EL (cell line): Measurements from ENCODE around the gene PI4KA.
A peak's percentile ranks its signal among the peaks of the same experiment; 100 is the strongest.
"Not testable (repeated sequence)": the region's sequence is repeated elsewhere in the genome, so short reads cannot be mapped to it uniquely, and the experiment has no call there.

Source experiments
- DNase-seq: peaks from one replicate; pipeline ENCODE4 v3.0.0-alpha.2; 2016

Gene PI4KA

DNA sequence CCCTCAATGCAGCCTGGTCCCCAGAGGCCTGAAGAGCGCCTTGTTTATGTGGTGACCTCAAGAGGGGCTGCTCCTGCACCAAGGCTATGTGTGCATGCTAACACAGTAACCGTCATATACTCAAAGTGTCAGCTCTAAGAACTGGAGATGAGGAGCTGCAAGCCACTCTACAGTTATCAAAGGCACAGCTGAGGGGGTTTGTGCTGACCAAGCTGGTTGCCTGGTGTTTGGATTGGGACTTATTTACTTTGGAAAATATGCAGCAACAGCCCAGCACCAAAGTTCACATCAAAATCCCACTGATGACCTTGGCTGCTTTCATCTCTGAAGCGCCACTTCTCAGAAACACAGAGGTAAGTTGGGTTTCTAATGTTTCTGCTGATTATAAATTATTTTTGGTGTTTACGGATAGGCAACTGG, 84.8 kb downstream of the PI4KA start, which contains the start of gene SERPIND1:
Gene SERPIND1, plus strand, starts transcription at position 321 of the 420 bp plus-strand sequence. CDS start 5,200 bp downstream, outside the sequence.
- DNase-seq: no peak

DNA sequence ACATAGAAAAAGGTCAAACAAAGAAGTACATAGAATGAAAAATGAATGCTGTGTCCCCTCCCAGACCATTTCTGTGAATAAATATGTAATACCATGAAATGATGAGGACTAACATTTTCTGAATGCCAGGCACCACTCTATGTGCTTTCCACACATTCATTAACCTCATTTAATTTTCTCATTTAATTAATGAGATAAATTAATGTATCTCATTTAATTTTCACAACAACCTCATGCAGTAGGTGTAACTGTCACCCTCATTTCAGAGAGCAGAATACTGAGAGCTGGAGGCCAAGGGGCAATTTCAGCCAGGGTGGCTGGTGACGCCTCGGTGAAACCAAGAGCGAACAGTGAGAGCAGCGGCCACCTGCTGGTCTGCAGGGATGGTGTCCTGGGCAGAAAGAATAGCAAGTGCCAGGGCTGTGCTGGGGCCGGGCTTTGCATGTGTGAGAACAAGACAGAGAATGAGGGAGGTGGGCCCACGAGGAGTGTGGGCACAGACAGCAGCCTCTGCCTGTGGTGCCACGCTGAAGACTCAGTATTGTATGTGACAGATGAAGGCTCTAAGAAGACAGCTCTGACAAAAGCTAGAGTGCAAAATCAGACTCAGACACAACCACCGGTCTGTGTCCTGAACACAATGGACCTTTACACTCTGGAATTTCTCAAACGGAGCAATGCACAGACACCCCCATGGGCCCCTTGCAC, 86.5 kb downstream of the PI4KA start:
- no peak for DNase-seq

DNA sequence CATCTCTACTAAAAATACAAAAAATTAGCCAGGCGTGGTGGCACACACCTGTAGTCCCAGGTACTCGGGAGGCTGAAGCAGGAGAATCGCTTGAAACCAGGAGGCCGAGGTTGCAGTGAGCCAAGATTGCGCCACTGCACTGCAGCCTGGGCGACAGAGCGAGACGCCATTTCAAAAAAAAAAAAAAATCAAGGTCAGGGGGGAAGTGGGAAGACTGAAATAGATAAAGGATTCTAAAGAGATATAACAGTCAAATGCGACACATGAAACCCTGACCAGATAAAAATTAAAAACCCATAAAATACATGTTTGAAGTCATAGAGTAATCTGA, 89.2 kb downstream of the PI4KA start:
- not testable (repeated sequence) for DNase-seq

DNA sequence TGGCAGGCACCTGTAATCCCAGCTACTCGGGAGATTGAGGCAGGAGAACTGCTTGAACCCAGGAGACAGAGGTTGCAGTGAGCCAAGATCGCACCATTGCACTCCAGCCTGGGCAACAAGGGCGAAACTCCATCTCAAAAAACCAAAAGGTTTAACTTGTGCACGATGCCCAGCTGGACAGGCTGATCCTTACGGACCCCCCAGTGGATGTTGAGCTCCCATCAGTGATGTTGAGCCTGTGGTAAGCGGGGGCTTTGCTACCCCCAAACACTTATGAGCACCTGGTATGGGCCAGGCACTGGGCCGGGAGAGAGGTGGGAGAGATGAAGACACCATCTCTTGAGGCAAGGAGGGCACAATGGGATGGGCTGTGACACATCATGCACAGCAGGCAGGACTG, 92.1 kb downstream of the PI4KA start:
- no peak for DNase-seq

DNA sequence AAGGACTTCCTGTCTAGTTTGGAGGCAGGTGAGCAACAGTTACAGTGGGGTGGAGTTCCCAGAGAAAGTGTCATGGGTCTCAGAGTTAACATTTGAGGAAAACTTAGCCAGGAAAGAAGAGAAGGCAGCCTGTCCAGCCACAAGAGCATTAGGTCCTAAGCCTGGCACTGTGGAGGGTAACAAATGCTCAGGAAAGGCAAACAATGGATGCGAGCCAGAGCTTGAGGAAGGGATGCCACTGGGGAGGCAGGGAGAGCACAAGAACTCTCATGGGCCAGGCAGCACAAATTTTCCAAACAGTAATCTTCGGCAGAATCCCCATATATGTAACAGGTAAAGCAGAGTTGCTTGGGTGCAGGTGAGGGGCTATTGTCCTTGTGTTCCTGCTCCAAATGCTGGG, 92.7 kb downstream of the PI4KA start:
- no peak for DNase-seq

DNA sequence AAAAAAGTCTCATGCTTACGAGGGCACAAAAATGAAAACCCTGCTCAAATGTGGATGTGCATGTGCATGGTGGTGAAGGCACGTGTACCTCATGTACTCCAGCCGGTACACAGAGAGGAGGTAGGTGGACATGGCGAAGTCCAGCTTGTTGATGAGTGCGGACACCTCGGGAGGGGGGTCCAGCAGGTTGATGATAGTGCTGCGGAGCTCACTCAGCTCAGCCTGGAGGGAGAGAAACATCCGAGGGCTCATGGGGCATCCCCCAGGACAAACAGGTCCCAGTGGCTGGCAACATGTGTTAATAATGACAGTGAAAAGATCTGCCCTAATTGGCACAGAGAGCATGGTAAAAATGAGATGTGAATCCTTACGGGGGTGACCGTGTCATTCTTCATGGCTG, 93.9 kb downstream of the PI4KA start:
- no peak for DNase-seq

DNA sequence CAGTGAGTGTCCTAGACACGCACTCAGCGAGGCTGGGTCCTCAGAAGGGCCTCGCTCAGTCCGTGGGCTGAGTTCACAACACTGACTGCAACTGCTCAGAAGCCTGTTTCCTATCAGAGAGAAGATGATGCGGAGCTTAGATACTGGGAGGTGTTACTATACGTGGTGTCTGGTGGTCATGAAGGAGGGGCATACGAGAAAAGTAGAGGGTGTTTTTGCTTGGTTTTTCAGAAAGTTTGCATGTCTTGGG, 94.2 kb downstream of the PI4KA start:
- DNase-seq: no peak

DNA sequence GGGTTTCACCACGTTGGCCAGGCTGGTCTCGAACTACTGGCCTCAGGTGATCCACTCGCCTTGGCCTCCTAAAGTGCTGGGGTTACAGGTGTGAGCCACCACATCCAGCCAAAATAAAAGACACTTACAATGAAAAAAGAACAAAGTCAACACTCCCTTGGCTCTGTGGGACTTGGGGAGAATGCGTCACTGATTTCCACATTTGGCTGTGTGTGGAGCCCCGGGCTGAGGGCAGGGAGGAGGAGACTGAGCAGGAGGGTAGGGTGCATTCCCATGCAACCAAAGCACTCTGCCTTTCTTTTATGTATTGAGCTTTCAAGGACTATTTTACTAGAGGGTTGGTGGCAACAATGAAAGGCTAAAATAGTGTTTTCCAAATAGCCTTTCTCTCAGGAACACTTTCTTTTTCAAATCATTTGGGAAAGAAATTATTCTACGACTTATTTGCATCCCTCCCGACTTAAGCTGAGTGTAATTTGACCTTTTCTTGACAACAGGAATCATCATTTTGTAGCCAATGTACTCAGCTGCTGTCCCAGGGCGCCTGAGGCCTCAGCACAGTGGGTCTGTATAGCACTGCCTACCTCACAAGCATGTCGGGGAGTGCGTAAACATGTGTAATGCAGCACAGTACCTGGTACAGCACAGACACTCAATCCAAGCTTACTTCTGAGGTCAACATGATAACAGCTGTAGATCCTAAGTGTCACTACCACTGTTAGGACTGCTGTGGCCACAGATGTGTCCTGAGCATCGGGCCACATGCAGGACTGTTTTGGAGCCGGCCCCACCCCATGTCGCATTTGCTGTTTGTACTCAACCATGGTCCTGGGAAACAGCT, 94.8 kb downstream of the PI4KA start:
- no peak for DNase-seq

DNA sequence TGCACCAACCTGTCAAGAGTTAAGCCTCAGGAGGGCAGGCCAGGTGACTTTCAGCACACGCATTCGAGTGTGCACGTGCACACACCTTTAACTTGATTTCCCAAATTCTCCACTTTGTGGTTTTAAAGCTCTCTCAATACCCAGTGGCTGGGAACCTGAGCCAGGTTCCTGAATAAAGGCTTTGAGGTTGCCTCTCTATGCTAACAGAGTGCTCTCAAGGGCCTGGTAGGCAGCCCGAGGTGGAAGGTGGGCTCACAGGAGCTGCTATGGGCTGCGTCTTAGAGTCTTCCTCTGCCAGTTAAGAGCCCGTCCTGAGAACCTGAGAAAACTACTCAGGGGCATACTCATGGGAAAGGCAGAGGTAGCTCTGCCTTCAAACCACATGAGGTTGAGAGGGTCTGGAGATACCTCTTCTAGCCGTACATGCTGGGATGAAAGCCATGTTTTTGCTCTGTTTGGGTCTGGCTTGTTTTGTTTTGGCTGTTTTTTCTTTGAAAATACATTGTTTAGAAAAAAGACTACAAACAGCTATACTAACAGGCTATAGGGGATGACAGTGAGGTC, 96.3 kb downstream of the PI4KA start:
- DNase-seq: no peak

DNA sequence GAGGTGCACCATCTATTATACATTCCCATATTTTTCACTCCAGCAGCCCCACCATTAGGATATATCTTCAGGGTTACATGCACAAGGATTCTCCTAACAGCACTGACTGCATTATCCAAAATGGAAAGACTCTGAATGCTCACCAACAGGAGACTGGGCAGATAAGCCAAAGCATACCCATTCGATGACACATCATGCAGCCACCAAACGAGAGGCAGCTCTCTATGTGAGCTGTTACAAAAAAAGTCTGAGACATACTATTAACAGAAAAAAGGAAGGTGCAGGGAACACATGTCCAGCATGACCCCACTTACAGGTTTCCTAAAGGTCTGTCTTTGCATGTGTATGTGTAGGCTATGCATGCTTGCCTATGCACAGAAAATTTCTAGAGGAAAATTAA, 97.1 kb downstream of the PI4KA start:
- peak; percentile 48 for DNase-seq

DNA sequence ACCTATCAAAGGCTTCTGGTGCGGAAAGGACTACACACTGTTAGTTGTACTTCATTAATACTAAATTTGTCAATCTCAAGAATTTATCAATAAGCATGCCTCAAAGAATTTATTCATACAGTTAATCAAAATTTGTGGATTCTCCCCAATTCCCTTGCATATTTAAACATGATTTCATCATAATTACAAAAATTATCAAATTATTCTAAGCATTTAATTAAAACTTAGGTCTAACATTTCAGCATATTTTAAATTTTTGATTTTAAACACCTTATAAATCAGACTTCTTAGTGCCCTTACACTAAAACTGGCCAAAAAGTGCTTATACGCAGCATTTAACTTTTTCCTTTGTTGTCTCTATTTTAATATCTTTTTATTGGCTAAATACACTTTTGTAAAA, 98.5 kb downstream of the PI4KA start:
- DNase-seq: no peak

DNA sequence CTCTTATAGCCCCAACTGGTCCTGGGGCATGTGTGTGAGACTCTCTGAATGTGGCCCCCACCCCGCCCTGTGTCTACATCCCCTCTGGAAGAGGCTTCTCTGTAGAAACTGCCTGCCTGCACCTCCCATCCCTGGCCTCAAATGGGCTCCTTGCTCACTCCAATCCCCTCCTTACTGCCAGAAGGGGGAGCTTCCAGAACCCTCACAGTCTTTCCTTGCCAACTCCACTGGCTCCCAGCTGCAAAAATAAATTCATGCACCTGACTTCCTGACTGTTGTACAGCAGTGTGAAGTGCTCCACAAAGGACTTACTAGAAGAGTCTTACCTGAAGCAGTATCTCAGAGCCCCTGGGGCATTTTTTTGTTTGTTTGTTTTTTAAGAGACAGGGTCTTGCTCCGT, 99.9 kb downstream of the PI4KA start:
- no peak for DNase-seq

DNA sequence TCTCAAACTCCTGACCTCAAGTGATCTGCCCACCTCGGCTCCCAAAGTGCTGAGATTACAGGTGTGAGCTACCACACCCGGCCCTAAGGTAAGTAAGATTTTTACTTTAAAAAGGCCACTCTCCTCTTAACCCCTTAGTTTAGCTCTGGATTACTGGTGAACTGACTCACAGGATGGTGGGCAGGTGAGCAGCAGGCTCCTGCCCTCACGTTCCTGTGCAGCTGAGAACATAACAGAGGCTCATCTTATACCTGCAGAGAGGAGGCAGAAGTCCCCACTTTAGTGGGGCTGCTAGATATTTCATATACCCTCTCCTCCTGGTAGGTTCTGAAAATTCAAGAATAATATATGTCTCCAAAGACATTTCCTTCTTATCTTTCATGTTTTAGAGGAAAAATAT, 101.8 kb downstream of the PI4KA start:
- no peak for DNase-seq

DNA sequence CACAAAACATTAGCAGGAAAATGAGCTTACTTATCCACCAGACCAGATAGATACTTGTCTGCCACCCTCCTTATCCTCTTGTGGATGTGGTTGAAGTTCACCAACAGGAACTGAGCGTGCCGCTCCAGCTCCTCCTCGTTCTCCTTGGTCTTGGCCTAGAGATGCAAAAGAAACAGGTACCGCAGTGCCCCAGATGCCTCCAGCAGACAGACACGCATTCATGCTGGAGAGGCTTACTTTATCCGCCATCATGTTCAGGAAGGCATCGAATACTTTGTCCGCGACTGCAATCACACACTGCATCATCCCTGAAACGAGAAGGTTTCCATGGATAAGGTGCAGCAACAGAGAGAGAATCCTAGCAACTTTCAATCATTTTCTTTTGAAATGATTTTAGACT, 105.7 kb downstream of the PI4KA start:
- no peak for DNase-seq

DNA sequence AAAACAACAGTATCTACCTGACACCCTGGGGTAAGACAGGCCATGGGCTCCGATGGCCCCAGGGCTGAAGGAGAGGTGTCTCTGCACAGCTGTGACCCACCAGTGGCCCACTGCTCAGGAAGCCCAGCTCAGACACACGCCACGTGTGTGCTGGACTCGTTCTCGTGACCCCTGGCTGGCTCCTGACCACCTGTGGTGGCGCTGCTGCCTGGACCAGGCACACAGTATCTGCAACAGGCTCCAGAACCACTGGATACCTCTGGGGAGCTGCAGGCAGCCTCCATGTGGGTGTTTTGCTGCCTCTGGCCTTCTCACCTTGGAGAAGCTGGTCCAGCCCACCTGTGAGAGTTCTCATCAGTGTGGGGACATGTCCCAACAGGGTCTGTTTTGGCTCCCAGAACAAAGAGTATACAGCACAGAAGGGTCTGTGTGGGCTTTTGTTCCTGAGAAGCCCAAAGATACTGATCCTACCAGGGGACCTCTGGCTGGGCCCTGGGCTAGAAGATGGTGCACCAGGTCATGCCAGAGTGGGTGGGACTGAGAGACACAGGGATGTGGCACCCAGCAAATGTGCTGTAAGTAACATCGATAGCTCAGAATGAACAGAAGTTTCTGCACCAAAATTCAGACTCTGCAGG, 106.4 kb downstream of the PI4KA start:
- DNase-seq: no peak

DNA sequence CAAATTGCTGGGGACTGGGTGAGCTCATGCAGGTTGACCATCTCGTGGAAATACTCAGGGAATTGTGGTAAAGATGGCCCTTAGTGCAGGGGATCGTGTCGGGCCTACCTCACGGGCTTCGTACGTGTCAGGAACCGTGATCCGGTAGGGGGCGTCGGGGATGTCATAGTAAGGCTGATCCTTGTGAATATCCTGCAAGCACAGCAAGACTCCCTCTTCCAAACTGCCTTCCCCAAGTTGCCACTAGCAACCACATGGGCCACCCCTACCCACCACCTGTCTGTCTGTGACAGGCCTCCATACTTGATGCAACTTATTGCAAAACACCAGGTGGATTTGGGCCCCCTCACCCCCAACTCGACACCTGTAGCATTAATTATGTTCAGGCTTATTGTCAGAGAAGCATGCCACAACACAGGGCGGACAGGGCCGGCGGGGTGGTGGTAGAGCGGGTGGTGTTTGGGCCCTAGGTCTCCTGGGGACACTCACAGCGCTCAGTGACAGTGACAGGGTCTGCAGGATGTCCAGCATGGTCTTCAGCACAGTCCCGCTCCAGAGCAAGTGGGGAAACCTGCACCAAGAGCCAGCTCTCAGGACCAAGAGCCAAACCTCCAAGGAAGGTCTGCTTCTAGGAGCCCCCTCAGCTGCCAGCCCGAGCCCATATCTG, 107.3 kb downstream of the PI4KA start:
- DNase-seq: no peak

DNA sequence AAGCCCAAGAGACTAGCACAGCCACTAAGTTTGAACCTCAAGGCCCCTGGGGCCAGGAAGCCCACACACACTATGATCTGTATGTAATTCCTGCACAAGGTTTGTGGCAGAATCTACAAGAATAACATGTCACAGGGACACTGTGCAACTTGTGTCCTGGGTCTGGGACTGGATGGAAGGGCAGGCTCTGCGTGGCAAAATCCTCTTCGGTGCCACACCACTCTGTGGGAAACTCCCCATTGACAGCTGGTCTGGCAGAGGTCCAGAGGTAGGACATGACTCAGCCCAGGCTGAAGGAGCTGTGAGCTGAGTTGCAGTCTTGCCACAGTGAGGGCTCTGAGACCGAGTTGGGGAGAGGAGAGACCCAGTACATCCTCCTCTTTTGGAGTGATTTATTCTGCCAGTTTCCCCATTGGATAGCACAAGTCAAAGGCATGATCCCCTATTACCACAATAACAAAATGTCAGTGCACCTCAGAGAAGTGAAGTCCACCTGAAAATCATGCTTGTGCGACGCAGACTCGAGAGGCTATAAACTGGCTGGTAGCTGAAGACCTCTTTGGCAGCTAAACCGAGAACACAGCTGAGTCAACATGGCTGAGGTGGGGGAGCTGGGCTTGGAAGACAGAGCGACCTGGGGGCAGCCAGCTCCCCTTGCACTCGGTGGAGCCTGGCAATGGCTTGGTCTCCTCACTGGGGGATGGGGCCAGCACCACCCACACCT, 108.0 kb downstream of the PI4KA start:
- DNase-seq: peak; percentile 85

DNA sequence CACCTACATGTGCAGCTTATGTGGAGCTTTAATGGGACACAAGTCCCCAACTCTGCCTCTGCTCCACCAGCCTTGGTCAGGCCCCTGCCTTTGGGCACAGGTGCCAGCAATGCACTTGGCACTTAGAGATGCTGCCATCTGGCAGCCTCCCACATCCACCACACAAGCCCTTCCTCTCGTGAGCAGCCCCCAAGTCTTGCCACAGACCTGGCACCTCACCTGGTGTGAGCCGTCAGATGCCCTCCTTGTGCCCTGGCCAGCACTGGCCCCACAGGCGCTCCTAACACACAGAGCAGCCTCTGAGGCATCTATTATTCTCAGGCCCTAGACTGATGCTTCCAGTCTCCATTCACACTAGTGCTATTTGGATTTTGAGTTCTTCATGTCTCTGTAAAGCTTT, 109.2 kb downstream of the PI4KA start:
- no peak for DNase-seq

DNA sequence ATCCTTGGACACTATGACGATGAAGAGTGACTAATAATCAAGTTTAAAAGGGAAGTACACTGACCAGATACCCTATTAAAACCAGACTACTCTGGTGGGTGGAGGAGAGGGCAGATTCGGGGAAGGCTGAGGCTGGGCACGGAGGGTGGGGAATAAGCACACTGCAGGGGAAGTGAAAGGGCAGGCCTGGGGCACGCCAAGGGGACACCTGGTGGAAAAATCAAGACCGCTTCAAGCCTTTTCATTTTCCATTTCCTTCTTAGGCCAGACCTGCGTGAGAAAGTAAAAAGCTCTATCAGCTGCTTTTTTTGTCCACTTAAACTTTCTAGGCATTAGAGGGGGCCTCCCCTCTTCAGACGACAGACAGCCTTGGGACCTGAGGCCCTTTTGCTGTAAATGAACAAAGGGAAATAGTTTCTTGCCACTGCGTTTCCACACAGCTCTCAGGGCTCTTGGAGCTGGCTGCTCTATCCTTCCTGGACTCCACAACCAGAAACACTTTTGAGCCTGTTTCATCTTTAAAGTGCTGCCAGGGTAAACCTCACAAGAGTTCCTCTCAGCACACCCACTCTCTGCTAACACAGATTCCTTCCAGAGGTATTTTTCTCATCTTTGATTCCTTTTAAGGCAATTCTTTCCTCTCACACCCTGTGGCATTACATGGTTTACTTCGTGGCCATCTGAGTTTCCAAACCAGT, 109.7 kb downstream of the PI4KA start:
- no peak for DNase-seq

DNA sequence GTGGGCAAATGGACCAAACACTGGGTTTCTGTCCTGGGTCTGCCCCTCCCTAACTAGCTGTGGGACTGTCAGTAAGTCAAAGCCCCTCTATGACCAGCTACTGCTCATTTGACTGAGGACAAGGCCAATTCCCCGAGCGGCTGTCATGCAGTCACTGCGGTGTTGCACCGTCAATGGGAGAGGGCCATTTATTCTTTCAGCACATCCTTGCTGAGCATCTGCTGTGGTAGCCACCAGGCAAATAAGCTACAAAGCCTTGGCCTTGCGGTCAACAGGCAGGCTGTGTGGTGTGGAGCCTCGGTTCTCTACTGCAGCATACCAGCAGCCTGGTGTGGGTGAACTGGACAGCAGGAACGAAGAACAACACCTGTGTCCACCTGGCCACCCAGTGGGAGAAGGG, 110.5 kb downstream of the PI4KA start:
- DNase-seq: no peak

DNA sequence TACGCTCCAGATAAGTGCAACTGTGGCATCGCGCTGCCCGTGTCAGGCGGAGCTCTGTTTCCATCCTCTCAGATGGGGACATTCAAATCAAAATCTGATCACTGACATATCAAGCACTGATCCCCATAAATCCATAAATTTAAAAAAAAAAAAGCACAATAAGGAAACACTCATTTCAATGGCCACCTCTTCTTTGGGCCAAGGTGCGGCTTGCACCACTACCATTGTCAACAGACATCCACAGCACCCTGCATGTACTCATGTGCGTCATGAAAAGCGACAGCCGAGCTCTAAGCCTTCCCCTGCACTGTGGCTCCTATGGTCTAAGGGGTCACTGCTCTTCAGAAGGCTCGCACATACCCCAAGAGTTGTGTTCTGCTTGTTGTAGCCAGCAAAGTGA, 111.4 kb downstream of the PI4KA start:
- no peak for DNase-seq
